MG63 (cell line): ENCODE data around the gene TRPM3. TPM values are rescaled to one million over a fixed set of nuclear protein-coding genes. Genes with fewer than 3 reads are reported as not detected.
A peak's percentile ranks its signal among the peaks of the same experiment; 100 is the strongest.

Source experiments
- DNase-seq: peaks from one replicate; pipeline ENCODE4 v3.0.0-alpha.2; 2020
- H3K27me3 ChIP-seq: fragments of 250-450 bp; sonication (Bioruptor Pico); 2 replicates; pipeline ENCODE4 v1.5.1; 2020; ENCODE audit warnings: mild to moderate bottlenecking, moderate library complexity
- H3K36me3 ChIP-seq: fragments of 250-450 bp; sonication (Bioruptor Pico); 2 replicates; pipeline ENCODE4 v1.5.1; 2020; ENCODE audit warnings: mild to moderate bottlenecking, moderate library complexity
- H3K4me3 ChIP-seq: fragments of 250-450 bp; sonication (Bioruptor Pico); 2 replicates; pipeline ENCODE4 v1.5.1; 2020; ENCODE audit warnings: mild to moderate bottlenecking, moderate library complexity
- H3K9me3 ChIP-seq: fragments of 250-450 bp; sonication (Bioruptor Pico); 2 replicates; pipeline ENCODE4 v1.5.1; 2020; ENCODE audit warnings: mild to moderate bottlenecking, moderate library complexity
- total RNA-seq: library from RNA; depleted of rRNA; stranded (reverse); fragments of >200 nt; shearing (Covaris generic); gene quantifications from 2 replicates; pipeline ENCODE4 v1.2.3, GENCODE V29; 2014; ENCODE audit warnings: low replicate concordance

TRPM3 gene
- total RNA-seq, 1 experiment from 2014 or later: not detected

- DNase-seq: no peak
- Histone ChIP-seq H3K9me3 (no peaks in the 10 kb centered on the region), H3K27me3 (no peaks in the 10 kb centered on the region), H3K4me3 (no peak overlapping the region), H3K36me3 (no peaks in the 10 kb centered on the region)
These were observed 527.0 kb downstream of the TRPM3 start for GRCh38 chr9:70594386-70594944.

GRCh38 chr9:70593241-70593640, 528.2 kb downstream of the TRPM3 start:
- H3K4me3 ChIP-seq: no peak overlapping the region
- DNase-seq: no peak

GRCh38 chr9:70590315-70590677, 531.1 kb downstream of the TRPM3 start:
- no peak for DNase-seq
- H3K4me3 ChIP-seq: no peak overlapping the region
- H3K9me3 ChIP-seq: no peaks in the 10 kb centered on the region
- no peaks in the 10 kb centered on the region for H3K27me3 ChIP-seq
- no peaks in the 10 kb centered on the region for H3K36me3 ChIP-seq

More at GRCh38 chr9:70593241-70593640, 528.2 kb downstream of the TRPM3 start:
- no peaks in the 10 kb centered on the region for H3K36me3 ChIP-seq
- H3K9me3 ChIP-seq: no peaks in the 10 kb centered on the region
- no peaks in the 10 kb centered on the region for H3K27me3 ChIP-seq

GRCh38 chr9:70589571-70590314, 531.7 kb downstream of the TRPM3 start:
- H3K4me3 ChIP-seq: no peak overlapping the region
- H3K36me3 ChIP-seq: no peaks in the 10 kb centered on the region
- H3K27me3 ChIP-seq: no peaks in the 10 kb centered on the region
- H3K9me3 ChIP-seq: no peaks in the 10 kb centered on the region
- DNase-seq: peak; percentile 30

GRCh38 chr9:70588999-70589398, 532.4 kb downstream of the TRPM3 start:
- Histone ChIP-seq H3K27me3 (no peaks in the 10 kb centered on the region), H3K36me3 (no peaks in the 10 kb centered on the region), H3K9me3 (no peaks in the 10 kb centered on the region), H3K4me3 (no peak overlapping the region)
- DNase-seq: no peak

GRCh38 chr9:70588381-70588780, 533.0 kb downstream of the TRPM3 start:
- no peaks in the 10 kb centered on the region for H3K36me3 ChIP-seq
- H3K27me3 ChIP-seq: no peaks in the 10 kb centered on the region
- no peaks in the 10 kb centered on the region for H3K9me3 ChIP-seq
- no peak overlapping the region for H3K4me3 ChIP-seq
- DNase-seq: no peak

- H3K27me3 ChIP-seq: no peaks in the 10 kb centered on the region
- DNase-seq: peak; percentile 26
- no peak overlapping the region for H3K4me3 ChIP-seq
- no peaks in the 10 kb centered on the region for H3K9me3 ChIP-seq
- no peaks in the 10 kb centered on the region for H3K36me3 ChIP-seq
These were observed 534.2 kb downstream of the TRPM3 start for GRCh38 chr9:70587201-70587600.

- Histone ChIP-seq H3K36me3 (no peaks in the 10 kb centered on the region), H3K4me3 (no peak overlapping the region), H3K27me3 (no peaks in the 10 kb centered on the region), H3K9me3 (no peaks in the 10 kb centered on the region)
- no peak for DNase-seq
These were observed 534.9 kb downstream of the TRPM3 start for GRCh38 chr9:70586476-70586875.

- Histone ChIP-seq H3K9me3 (no peaks in the 10 kb centered on the region), H3K36me3 (no peaks in the 10 kb centered on the region), H3K27me3 (no peaks in the 10 kb centered on the region), H3K4me3 (no peak overlapping the region)
- no peak for DNase-seq
These were observed 539.5 kb downstream of the TRPM3 start for GRCh38 chr9:70581955-70582350.

- H3K4me3 ChIP-seq: no peak overlapping the region
- DNase-seq: no peak
- H3K9me3 ChIP-seq: no peaks in the 10 kb centered on the region
- no peaks in the 10 kb centered on the region for H3K36me3 ChIP-seq
- no peaks in the 10 kb centered on the region for H3K27me3 ChIP-seq
These were observed 540.0 kb downstream of the TRPM3 start for GRCh38 chr9:70581214-70581954.

GRCh38 chr9:70580606-70581195, 540.7 kb downstream of the TRPM3 start:
- Histone ChIP-seq H3K9me3 (no peaks in the 10 kb centered on the region), H3K27me3 (no peaks in the 10 kb centered on the region), H3K36me3 (no peaks in the 10 kb centered on the region), H3K4me3 (no peak overlapping the region)
- DNase-seq: no peak

- H3K4me3 ChIP-seq: no peak overlapping the region
- no peaks in the 10 kb centered on the region for H3K36me3 ChIP-seq
- H3K27me3 ChIP-seq: no peaks in the 10 kb centered on the region
- no peak for DNase-seq
- H3K9me3 ChIP-seq: no peaks in the 10 kb centered on the region
These were observed 541.7 kb downstream of the TRPM3 start for GRCh38 chr9:70579686-70580085.

GRCh38 chr9:70578720-70579119, 542.7 kb downstream of the TRPM3 start:
- no peak overlapping the region for H3K4me3 ChIP-seq
- no peaks in the 10 kb centered on the region for H3K36me3 ChIP-seq

GRCh38 chr9:70577671-70578070, 543.8 kb downstream of the TRPM3 start:
- Histone ChIP-seq H3K9me3 (no peaks in the 10 kb centered on the region), H3K4me3 (no peak overlapping the region), H3K36me3 (no peaks in the 10 kb centered on the region), H3K27me3 (no peaks in the 10 kb centered on the region)
- no peak for DNase-seq

More at GRCh38 chr9:70578720-70579119, 542.7 kb downstream of the TRPM3 start:
- no peaks in the 10 kb centered on the region for H3K27me3 ChIP-seq
- no peaks in the 10 kb centered on the region for H3K9me3 ChIP-seq
- no peak for DNase-seq

- H3K9me3 ChIP-seq: no peaks in the 10 kb centered on the region
- H3K36me3 ChIP-seq: no peaks in the 10 kb centered on the region
- DNase-seq: no peak
- H3K27me3 ChIP-seq: no peaks in the 10 kb centered on the region
- H3K4me3 ChIP-seq: no peak overlapping the region
These were observed 545.3 kb downstream of the TRPM3 start for GRCh38 chr9:70576116-70576515.

- no peaks in the 10 kb centered on the region for H3K27me3 ChIP-seq
- no peak overlapping the region for H3K4me3 ChIP-seq
- peak; percentile 60 for DNase-seq
- H3K36me3 ChIP-seq: no peaks in the 10 kb centered on the region
- H3K9me3 ChIP-seq: no peaks in the 10 kb centered on the region
These were observed 547.1 kb downstream of the TRPM3 start for GRCh38 chr9:70574151-70574837.

- DNase-seq: no peak
- Histone ChIP-seq H3K9me3 (no peaks in the 10 kb centered on the region), H3K27me3 (no peaks in the 10 kb centered on the region), H3K4me3 (no peak overlapping the region), H3K36me3 (no peaks in the 10 kb centered on the region)
These were observed 548.1 kb downstream of the TRPM3 start for GRCh38 chr9:70573308-70573707.
